ENCODE results near the gene TFDP2. TPM values are rescaled to one million over a fixed set of nuclear protein-coding genes. Genes with fewer than 3 reads are reported as not detected.

The TFDP2 gene
- total and polyA plus RNA-seq, 2 donors from 2014 or later: 38.7 to 50.6 TPM

DNA sequence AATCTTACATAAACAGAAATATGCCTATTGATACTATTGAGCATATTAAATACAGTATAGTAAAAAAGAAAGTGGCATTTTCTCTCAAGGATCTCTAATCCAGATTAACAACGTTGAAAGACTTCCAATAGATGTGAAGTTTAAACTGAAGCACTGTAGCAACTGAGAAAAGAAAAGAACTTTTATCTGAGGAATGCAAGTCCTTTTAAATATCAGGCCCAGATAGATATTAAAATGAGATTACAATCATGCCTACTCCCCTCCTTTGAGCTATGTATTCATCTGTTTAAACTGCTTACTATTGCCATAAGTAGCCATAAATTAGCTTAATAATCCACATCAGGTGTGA is 102.3 kb downstream of the TFDP2 start:
- no peak overlapping the region for H3K9ac ChIP-seq (ENCODE audit: low read length in 3 of 3)
- TF ChIP-seq, protein P1, sequence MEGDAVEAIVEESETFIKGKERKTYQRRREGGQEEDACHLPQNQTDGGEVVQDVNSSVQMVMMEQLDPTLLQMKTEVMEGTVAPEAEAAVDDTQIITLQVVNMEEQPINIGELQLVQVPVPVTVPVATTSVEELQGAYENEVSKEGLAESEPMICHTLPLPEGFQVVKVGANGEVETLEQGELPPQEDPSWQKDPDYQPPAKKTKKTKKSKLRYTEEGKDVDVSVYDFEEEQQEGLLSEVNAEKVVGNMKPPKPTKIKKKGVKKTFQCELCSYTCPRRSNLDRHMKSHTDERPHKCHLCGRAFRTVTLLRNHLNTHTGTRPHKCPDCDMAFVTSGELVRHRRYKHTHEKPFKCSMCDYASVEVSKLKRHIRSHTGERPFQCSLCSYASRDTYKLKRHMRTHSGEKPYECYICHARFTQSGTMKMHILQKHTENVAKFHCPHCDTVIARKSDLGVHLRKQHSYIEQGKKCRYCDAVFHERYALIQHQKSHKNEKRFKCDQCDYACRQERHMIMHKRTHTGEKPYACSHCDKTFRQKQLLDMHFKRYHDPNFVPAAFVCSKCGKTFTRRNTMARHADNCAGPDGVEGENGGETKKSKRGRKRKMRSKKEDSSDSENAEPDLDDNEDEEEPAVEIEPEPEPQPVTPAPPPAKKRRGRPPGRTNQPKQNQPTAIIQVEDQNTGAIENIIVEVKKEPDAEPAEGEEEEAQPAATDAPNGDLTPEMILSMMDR (IDR thresholded peaks at IDR 0.05; ENCODE audit: borderline replicate concordance, extremely low read depth, insufficient read depth): no peak
- H3K27ac ChIP-seq (ENCODE audit: low read depth in 2 of 2, low read length in 2 of 2): no peak overlapping the region
- H3K9me3 ChIP-seq (ENCODE audit: control insufficient read depth in 2 of 3, insufficient read depth in 1 of 3, low read length in 3 of 3): no peaks in the 10 kb centered on the region
- H3K27me3 ChIP-seq (ENCODE audit: control insufficient read depth, insufficient read depth, low read length): no peaks in the 10 kb centered on the region
- no peak for DNase-seq
- H3K4me3 ChIP-seq (ENCODE audit: low read length in 3 of 3): no peak overlapping the region
- FAIRE-seq: no peak
- H3K36me3 ChIP-seq (ENCODE audit: control insufficient read depth in 2 of 3, insufficient read depth in 3 of 3, low read length in 3 of 3): no peaks in the 10 kb centered on the region
- intact Hi-C loops (cut with DNase I): no loop called here
- H3K4me1 ChIP-seq (ENCODE audit: control insufficient read depth in 2 of 3, insufficient read depth in 2 of 3, low read depth in 1 of 3, low read length in 3 of 3): no peaks in the 10 kb centered on the region

DNA sequence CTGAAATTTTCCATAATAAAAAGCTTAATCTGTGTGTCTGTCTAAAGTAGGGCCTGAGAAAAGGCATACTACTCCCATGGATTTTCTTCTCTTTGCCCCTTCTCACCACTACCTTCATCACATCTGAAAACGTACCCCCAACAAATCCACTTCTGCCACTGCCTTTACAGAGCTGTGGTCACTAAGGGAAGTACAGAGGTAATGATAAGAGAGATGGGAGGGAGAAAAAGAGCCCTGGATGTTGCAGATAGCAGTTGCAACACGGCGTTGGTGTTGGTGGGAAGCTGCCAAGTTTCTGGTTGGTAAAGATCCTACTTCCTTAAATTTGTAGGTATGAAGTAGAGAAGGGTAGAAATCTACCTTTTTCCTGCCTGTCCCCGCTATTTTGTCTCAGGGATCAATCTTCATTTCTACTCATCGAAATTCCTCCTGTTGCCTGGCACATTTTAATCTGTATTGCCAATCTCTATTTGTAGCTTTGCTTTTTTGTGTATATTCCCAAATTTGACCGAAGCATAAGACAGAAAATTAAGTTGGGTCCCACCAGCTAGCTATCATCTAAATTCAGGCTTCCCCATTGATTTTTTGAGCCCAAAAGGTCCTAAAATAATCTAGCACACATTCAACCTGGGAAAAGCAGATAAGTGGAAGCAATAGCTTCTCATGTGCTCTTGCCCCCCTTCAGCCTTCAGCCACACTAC is 102.9 kb downstream of the TFDP2 start:
- TF ChIP-seq, protein P1 (IDR thresholded peaks at IDR 0.05; ENCODE audit: borderline replicate concordance, extremely low read depth, insufficient read depth): no peak
- H3K36me3 ChIP-seq (ENCODE audit: control insufficient read depth in 2 of 3, insufficient read depth in 3 of 3, low read length in 3 of 3): no peaks in the 10 kb centered on the region
- FAIRE-seq: no peak
- H3K4me1 ChIP-seq (ENCODE audit: control insufficient read depth in 2 of 3, insufficient read depth in 2 of 3, low read depth in 1 of 3, low read length in 3 of 3): no peaks in the 10 kb centered on the region
- no peak for DNase-seq
- no peaks in the 10 kb centered on the region for H3K27me3 ChIP-seq (ENCODE audit: control insufficient read depth, insufficient read depth, low read length)
- H3K27ac ChIP-seq (ENCODE audit: low read depth in 2 of 2, low read length in 2 of 2): no peak overlapping the region
- no peak overlapping the region for H3K4me3 ChIP-seq (ENCODE audit: low read length in 3 of 3)
- no peaks in the 10 kb centered on the region for H3K9me3 ChIP-seq (ENCODE audit: control insufficient read depth in 2 of 3, insufficient read depth in 1 of 3, low read length in 3 of 3)
- H3K9ac ChIP-seq (ENCODE audit: low read length in 3 of 3): no peak overlapping the region
- intact Hi-C loops (cut with DNase I): no loop called here

DNA sequence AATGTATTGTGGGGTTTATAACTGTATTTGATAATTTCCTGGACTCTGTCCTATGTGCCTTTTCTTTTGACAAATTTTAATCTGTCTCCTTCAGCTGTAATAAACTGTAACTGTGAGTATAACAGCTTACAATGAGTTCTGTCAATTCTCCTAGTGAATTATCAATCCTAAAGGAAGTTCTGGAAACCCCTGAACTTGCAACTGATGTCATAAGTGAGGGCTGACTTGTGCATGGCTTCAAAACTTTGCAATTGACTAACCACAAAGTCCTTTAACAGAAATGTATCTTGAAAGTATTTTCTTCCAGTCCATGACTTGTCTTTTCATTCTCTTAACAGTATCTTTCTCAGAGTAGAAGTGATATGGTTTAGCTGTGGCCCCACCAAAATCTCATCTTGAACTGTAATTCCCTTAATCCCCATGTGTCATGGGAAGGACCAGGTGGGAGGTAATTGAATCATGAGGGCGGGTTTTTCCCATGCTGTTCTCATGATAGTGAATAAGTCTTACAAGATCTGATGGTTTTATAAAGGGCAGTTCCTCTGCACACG is 108.3 kb downstream of the TFDP2 start:
- Histone ChIP-seq H3K36me3 (ENCODE audit: control insufficient read depth in 2 of 3, insufficient read depth in 3 of 3, low read length in 3 of 3) (no peaks in the 10 kb centered on the region), H3K27me3 (ENCODE audit: control insufficient read depth, insufficient read depth, low read length) (no peaks in the 10 kb centered on the region)

More for the DNA sequence above, 108.3 kb downstream of the TFDP2 start:
- Histone ChIP-seq H3K27ac (ENCODE audit: low read depth in 2 of 2, low read length in 2 of 2) (no peak overlapping the region), H3K9me3 (ENCODE audit: control insufficient read depth in 2 of 3, insufficient read depth in 1 of 3, low read length in 3 of 3) (no peaks in the 10 kb centered on the region), H3K4me3 (ENCODE audit: low read length in 3 of 3) (no peak overlapping the region), H3K9ac (ENCODE audit: low read length in 3 of 3) (no peak overlapping the region), H3K4me1 (ENCODE audit: control insufficient read depth in 2 of 3, insufficient read depth in 2 of 3, low read depth in 1 of 3, low read length in 3 of 3) (no peaks in the 10 kb centered on the region)
- DNase-seq: no peak
- no peak for FAIRE-seq
- intact Hi-C loops (cut with DNase I): no loop called here
- TF ChIP-seq, protein P1 (IDR thresholded peaks at IDR 0.05; ENCODE audit: borderline replicate concordance, extremely low read depth, insufficient read depth): no peak

Data from kidney (tissue), 14 donors.